ENCODE measurements around the gene BTN1A1. TPM values are rescaled to one million over a fixed set of nuclear protein-coding genes. Genes with fewer than 3 reads are reported as not detected.
A peak's percentile ranks its signal among the peaks of the same experiment; 100 is the strongest.

The BTN1A1 gene
- total and polyA plus RNA-seq, 2 donors (not counting 1 experiment from before 2014, with no cell fraction given) = 0.42 to 0.74 TPM

DNA sequence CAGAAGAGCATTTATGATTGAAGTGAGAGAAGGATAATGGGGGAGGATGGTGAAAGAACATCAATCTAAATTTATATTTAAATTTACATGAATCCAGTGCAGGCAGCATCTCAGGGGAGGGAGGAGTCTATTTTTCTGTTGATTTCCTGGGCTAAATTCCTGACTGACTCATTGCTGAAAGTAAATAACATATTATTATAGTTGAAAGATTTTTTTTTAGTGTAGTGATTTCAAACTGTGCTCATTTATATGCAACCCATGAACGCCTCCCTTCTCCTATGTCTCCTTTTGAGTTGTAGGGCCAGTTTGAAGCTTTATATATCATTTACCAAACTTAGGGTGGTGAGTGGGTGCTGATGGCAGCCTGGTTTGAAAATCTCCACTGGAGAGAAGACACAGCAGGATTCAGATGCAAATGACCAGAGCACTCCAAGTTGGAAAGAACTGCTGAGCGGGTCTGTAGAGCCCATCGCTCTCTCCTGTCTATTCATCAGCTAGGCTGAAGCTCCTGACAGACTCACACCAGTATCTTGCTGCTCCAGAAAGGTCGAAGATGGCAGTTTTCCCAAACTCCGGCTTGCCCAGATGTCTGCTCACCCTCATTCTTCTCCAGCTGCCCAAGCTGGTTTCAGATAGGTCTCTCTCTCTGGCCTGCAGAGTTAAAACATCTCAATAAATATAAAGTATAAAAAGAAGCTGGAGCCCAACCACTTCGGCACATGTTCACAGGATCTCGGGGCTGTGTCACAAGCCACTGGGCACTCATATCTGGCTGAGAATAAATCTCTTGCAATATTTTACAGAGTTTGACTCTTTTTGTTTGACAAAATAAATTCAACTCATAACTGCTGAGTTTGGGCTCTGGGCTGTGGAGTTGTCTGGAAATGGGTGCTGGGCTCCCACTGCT is 24.0 kb upstream of the BTN1A1 start:
- Histone ChIP-seq H3K4me3 (ENCODE audit: control extremely low read depth in 1 of 5, extremely low read depth in 1 of 5, insufficient read depth in 1 of 5, low read depth in 2 of 5, low read length in 4 of 5) (peak overlapping the region in 1 of 5 experiments; percentile 28), H3K79me2 (ENCODE audit: control insufficient read depth, insufficient read depth, low read length) (peaks cover 12% of the 10 kb centered on the region), H3K4me2 (replicated peaks; ENCODE audit: low read depth, low read length, poor library complexity, severe bottlenecking) (peak overlapping the region; percentile 61), H3K36me3 (replicated peaks in 1 of 2; ENCODE audit: control extremely low read depth in 1 of 2, control insufficient read depth in 1 of 2, extremely low read depth in 1 of 2, insufficient read depth in 2 of 2, low read length in 1 of 2) (no peaks in the 10 kb centered on the region), H3K9me3 (ENCODE audit: control extremely low read depth in 1 of 3, control insufficient read depth in 2 of 3, insufficient read depth in 1 of 3, low read length in 2 of 3) (peaks cover 3 to 13% (median 7%) of the 10 kb centered on the region in 3 donors), H2AFZ (ENCODE audit: insufficient read depth, low read depth, low read length, poor library complexity, severe bottlenecking) (peak overlapping the region; percentile 52), H3K9ac (ENCODE audit: low read length) (peak overlapping the region; percentile 19), H3K27me3 (replicated peaks in 1 of 4; ENCODE audit: control extremely low read depth in 1 of 4, control insufficient read depth in 3 of 4, insufficient read depth in 4 of 4, low read length in 3 of 4) (no peaks in the 10 kb centered on the region), H3K4me1 (ENCODE audit: control insufficient read depth in 2 of 2, insufficient read depth in 2 of 2, low read length in 2 of 2) (peaks cover 62 to 66% of the 10 kb centered on the region in 2 donors), H3K27ac (ENCODE audit: low read length in 2 of 2) (peak overlapping the region; percentile 92 to 94), H4K20me1 (ENCODE audit: control insufficient read depth, insufficient read depth, low read length, poor library complexity, severe bottlenecking) (no peaks in the 10 kb centered on the region)
- whole genome bisulfite sequencing (ENCODE audit: insufficient coverage) = 95% methylated on average over 3 of the region's 7 CpGs
- no peak for TF ChIP-seq EZH2 (IDR thresholded peaks at IDR 0.05; ENCODE audit: borderline replicate concordance, insufficient read depth, low read depth, low read length, poor library complexity, severe bottlenecking)
- TF ChIP-seq, protein P1, sequence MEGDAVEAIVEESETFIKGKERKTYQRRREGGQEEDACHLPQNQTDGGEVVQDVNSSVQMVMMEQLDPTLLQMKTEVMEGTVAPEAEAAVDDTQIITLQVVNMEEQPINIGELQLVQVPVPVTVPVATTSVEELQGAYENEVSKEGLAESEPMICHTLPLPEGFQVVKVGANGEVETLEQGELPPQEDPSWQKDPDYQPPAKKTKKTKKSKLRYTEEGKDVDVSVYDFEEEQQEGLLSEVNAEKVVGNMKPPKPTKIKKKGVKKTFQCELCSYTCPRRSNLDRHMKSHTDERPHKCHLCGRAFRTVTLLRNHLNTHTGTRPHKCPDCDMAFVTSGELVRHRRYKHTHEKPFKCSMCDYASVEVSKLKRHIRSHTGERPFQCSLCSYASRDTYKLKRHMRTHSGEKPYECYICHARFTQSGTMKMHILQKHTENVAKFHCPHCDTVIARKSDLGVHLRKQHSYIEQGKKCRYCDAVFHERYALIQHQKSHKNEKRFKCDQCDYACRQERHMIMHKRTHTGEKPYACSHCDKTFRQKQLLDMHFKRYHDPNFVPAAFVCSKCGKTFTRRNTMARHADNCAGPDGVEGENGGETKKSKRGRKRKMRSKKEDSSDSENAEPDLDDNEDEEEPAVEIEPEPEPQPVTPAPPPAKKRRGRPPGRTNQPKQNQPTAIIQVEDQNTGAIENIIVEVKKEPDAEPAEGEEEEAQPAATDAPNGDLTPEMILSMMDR (IDR thresholded peaks at IDR 0.05) = no peak
- no peaks in the 10 kb centered on the region for H3K27me3 Mint-ChIP-seq
- ChIA-PET CTCF (interaction anchor here (0.9 kb wide), 1 partner anchor 61 kb away, joined by 3 read pairs; the partner anchor contains the start of gene HMGN4), POLR2A (interaction anchor here (1.9 kb wide), 1 partner anchor 62 kb away, joined by 8 read pairs; the partner anchor contains the start of gene HMGN4)
- DNase-seq (no peak), ATAC-seq (ENCODE audit: low read depth) (no peak)
- H3K4me3 Mint-ChIP-seq = peak overlapping the region; percentile 72
- no peaks in the 10 kb centered on the region for H3K9me3 Mint-ChIP-seq (ENCODE audit: insufficient read depth)
- H3K4me1 Mint-ChIP-seq = peaks cover 74% of the 10 kb centered on the region
- intact Hi-C loops (cut with micrococcal nuclease) = no loop called here
- peak overlapping the region; percentile 94 for H3K27ac Mint-ChIP-seq

DNA sequence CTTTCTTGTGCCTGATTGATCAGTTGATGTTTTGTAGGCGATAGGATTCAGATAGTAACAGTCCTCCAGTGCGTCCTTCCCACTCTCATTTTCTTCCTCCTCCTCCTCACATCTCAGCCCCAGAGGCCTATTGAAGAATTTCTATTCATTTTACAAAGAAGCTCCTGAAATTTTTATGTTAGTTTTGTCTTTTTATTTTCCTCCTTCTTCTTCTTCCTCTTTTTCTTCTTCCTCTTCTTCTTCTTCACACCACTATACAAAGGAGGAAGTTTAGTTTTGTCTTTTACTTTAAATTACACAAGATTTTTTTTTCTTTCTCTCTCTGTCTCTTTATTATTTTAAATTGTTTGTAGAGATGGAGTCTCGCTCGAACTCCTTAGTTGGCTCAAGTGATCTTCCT is 23.2 kb upstream of the BTN1A1 start:
- peaks cover 12% of the 10 kb centered on the region for H3K79me2 ChIP-seq (ENCODE audit: control insufficient read depth, insufficient read depth, low read length)
- H3K27me3 ChIP-seq (replicated peaks in 1 of 4; ENCODE audit: control extremely low read depth in 1 of 4, control insufficient read depth in 3 of 4, insufficient read depth in 4 of 4, low read length in 3 of 4) = no peaks in the 10 kb centered on the region
- TF ChIP-seq, protein P1 (IDR thresholded peaks at IDR 0.05) = no peak
- H3K9me3 Mint-ChIP-seq (ENCODE audit: insufficient read depth) = no peaks in the 10 kb centered on the region
- peaks cover 65 to 70% of the 10 kb centered on the region in 2 donors for H3K4me1 ChIP-seq (ENCODE audit: control insufficient read depth in 2 of 2, insufficient read depth in 2 of 2, low read length in 2 of 2)
- H3K4me2 ChIP-seq (replicated peaks; ENCODE audit: low read depth, low read length, poor library complexity, severe bottlenecking) = peak overlapping the region; percentile 61
- H4K20me1 ChIP-seq (ENCODE audit: control insufficient read depth, insufficient read depth, low read length, poor library complexity, severe bottlenecking) = no peaks in the 10 kb centered on the region
- DNase-seq (peak; percentile 42), ATAC-seq (ENCODE audit: low read depth) (no peak)
- CTCF ChIA-PET = no interaction called here
- peaks cover 72% of the 10 kb centered on the region for H3K4me1 Mint-ChIP-seq
- peak overlapping the region; percentile 19 for H3K9ac ChIP-seq (ENCODE audit: low read length)
- H2AFZ ChIP-seq (ENCODE audit: insufficient read depth, low read depth, low read length, poor library complexity, severe bottlenecking) = peak overlapping the region; percentile 52
- POLR2A ChIA-PET = interaction anchor here (0.5 to 1.9 kb wide), 2 partner anchors 61 to 135 kb away, joined by 7 to 8 read pairs; partner anchors contain the start of gene HMGN4
- H3K4me3 ChIP-seq (ENCODE audit: control extremely low read depth in 1 of 5, extremely low read depth in 1 of 5, insufficient read depth in 1 of 5, low read depth in 2 of 5, low read length in 4 of 5) = peak overlapping the region in 2 of 5 experiments; percentile 6 to 28
- peak overlapping the region; percentile 72 for H3K4me3 Mint-ChIP-seq
- H3K27ac Mint-ChIP-seq = peak overlapping the region; percentile 94
- H3K27ac ChIP-seq (ENCODE audit: low read length in 2 of 2) = peak overlapping the region; percentile 92 to 94
- WGBS (ENCODE audit: insufficient coverage) = no CpG with 5 or more reads among the region's 4 CpGs
- no peaks in the 10 kb centered on the region for H3K36me3 ChIP-seq (replicated peaks in 1 of 2; ENCODE audit: control extremely low read depth in 1 of 2, control insufficient read depth in 1 of 2, extremely low read depth in 1 of 2, insufficient read depth in 2 of 2, low read length in 1 of 2)
- H3K9me3 ChIP-seq (ENCODE audit: control extremely low read depth in 1 of 3, control insufficient read depth in 2 of 3, insufficient read depth in 1 of 3, low read length in 2 of 3) = peaks cover 3 to 11% (median 7%) of the 10 kb centered on the region in 3 donors
- intact Hi-C loops (cut with micrococcal nuclease) = no loop called here
- no peaks in the 10 kb centered on the region for H3K27me3 Mint-ChIP-seq

Data from B cell (primary cell).